Measurements from ENCODE around the gene MT1G. TPM values are rescaled to one million over a fixed set of nuclear protein-coding genes. Genes with fewer than 3 reads are reported as not detected.

MT1G gene
- total RNA-seq, 2 experiments from 2014 or later = 30.6 to 36.2 TPM

DNA sequence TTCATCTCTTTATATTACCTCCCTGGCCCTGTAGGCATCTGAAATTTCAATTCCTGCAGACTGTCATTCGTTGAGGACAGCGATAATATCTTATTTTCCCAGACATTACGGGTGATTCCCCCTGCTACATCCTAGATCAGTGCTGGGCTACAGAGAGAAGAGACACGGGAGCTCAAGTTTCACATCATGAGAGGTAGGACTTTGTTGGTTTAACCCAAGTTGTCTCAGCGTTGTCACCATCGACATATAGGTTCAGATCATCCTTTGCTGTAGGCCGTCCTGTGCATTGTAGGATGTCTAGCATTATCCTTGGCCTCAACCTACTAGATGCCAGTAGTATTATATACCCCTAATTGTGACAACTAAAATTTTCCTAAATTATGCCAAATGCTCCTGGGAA is 33.7 kb upstream of the MT1G start:
- Mint-ChIP-seq H3K27ac (peak overlapping the region; percentile 60), H3K36me3 (ENCODE audit: low read depth) (no peaks in the 10 kb centered on the region), H3K9me3 (ENCODE audit: insufficient read depth) (no peaks in the 10 kb centered on the region), H3K4me3 (no peak overlapping the region), H3K27me3 (ENCODE audit: low read depth) (no peaks in the 10 kb centered on the region), H3K4me1 (ENCODE audit: low read depth) (peaks cover 11% of the 10 kb centered on the region)
- ChIA-PET CTCF (interaction anchor here (0.6 to 5.9 kb wide), 68 partner anchors 8 to 274 kb away, joined by 3 to 143 read pairs (median 5); partner anchors contain the start of genes MT1A, MT1E, MT1G and MT1H), POLR2A (interaction anchor here (0.6 to 2.3 kb wide), 5 partner anchors 19 to 424 kb away, joined by 3 to 24 read pairs (median 3); partner anchors contain the start of gene MT1X)
- ATAC-seq (no peak), DNase-seq (no peak)

DNA sequence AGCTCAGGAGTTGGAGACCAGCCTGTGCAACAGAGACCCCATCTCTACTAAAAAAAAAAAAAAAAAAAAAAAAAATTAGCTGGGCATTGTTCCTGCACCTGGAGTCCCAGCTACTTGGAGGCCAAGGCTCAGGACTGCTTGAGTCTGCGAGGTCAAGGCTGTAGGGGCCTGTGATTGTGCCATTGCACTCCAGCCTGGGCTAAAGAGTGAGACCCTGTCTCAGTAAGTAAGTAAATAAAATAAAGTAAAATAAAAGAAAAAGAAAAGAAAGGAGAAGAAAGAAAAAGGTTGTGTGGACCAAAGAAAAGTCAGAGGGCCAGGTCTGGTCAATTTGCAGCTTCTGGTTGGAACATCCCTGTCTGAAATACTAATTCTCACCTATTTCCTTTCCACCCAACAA is 32.8 kb upstream of the MT1G start:
- Mint-ChIP-seq H3K27ac (no peak overlapping the region), H3K27me3 (ENCODE audit: low read depth) (no peaks in the 10 kb centered on the region), H3K4me3 (no peak overlapping the region), H3K9me3 (ENCODE audit: insufficient read depth) (no peaks in the 10 kb centered on the region), H3K4me1 (ENCODE audit: low read depth) (peaks cover 11% of the 10 kb centered on the region), H3K36me3 (ENCODE audit: low read depth) (no peaks in the 10 kb centered on the region)
- POLR2A ChIA-PET = interaction anchor here (0.7 to 2.3 kb wide), 2 partner anchors 12 to 18 kb away, joined by 3 to 24 read pairs; partner anchors contain the start of gene MT1X
- CTCF ChIA-PET = interaction anchor here (1.3 to 5.9 kb wide), 14 partner anchors 8 to 187 kb away, joined by 5 to 143 read pairs (median 16); partner anchors contain the start of genes MT1G, MT1H and MT1X
- DNase-seq (no peak), ATAC-seq (no peak)

DNA sequence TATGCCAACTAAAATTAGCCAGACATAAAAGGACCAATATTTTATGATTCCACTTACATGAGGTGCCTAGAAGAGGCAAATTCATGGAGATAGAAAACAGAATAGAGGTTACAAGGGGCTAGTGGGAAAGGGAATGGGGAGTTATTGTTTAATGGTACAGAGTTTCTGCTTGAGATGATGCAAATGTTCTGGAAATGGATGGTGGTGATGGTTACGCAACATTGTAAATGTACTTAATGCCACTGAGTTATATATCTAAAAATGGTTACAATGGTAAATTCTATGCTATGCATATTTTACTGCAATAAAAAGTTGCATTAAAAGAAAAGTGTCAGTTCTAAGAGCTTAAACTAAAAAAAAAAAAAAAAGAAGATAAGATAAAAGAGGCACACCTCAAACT is 32.3 kb upstream of the MT1G start:
- Mint-ChIP-seq H3K4me3 (no peak overlapping the region), H3K9me3 (ENCODE audit: insufficient read depth) (no peaks in the 10 kb centered on the region), H3K27ac (no peak overlapping the region), H3K4me1 (ENCODE audit: low read depth) (peaks cover 11% of the 10 kb centered on the region), H3K36me3 (ENCODE audit: low read depth) (no peaks in the 10 kb centered on the region), H3K27me3 (ENCODE audit: low read depth) (no peaks in the 10 kb centered on the region)
- ATAC-seq (no peak), DNase-seq (no peak)
- ChIA-PET CTCF (interaction anchor here (1.9 to 5.9 kb wide), 10 partner anchors 9 to 186 kb away, joined by 5 to 143 read pairs (median 23); partner anchors contain the start of genes MT1G and MT1H), POLR2A (interaction anchor here (0.7 kb wide), 1 partner anchor 12 kb away, joined by 3 read pairs; no protein-coding TSS in a partner anchor)

DNA sequence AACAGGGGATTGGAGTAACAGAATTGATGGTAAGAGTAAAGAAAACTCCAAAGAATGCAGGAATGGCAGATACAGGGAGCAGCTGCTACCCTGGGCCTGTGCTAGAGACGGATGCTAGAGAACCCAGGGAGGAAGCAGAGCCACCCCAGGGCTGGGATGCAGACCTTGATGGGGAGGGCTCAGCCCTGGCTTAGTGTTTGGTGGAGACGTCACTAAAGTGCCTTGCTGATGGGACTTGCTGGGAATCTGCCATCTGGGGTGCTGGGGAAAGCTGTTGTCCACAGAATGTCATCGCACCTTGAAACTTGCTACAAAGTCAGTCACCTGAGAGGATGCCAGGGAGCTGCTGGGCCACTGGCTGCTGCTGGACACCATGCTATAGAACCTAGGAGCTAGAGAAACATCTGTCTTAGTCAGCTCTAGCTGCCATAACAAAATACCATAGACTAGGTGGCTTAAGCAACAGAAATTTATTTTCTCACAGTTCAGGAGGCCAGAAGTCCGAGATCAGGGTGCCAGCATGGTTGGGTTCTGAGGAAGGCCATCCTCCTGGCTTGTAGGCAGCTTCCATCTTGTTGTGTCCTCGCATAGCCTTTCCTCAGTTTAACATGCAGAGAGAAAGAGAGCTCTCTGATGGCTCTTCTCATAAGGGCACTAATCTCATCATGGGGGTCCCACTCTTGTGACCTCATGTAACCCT is 29.7 kb upstream of the MT1G start:
- Mint-ChIP-seq H3K4me3 (no peak overlapping the region), H3K4me1 (ENCODE audit: low read depth) (peaks cover 11% of the 10 kb centered on the region), H3K27me3 (ENCODE audit: low read depth) (no peaks in the 10 kb centered on the region), H3K9me3 (ENCODE audit: insufficient read depth) (no peaks in the 10 kb centered on the region), H3K27ac (no peak overlapping the region), H3K36me3 (ENCODE audit: low read depth) (no peaks in the 10 kb centered on the region)
- ChIA-PET CTCF (interaction anchor here (1.0 to 2.2 kb wide), 3 partner anchors 24 to 121 kb away, joined by 6 to 8 read pairs (median 6); no protein-coding TSS in a partner anchor), POLR2A (interaction anchor here (2.1 kb wide), 1 partner anchor 15 kb away, joined by 9 read pairs; the partner anchor contains the start of gene MT1X)
- ATAC-seq (no peak), DNase-seq (no peak)

DNA sequence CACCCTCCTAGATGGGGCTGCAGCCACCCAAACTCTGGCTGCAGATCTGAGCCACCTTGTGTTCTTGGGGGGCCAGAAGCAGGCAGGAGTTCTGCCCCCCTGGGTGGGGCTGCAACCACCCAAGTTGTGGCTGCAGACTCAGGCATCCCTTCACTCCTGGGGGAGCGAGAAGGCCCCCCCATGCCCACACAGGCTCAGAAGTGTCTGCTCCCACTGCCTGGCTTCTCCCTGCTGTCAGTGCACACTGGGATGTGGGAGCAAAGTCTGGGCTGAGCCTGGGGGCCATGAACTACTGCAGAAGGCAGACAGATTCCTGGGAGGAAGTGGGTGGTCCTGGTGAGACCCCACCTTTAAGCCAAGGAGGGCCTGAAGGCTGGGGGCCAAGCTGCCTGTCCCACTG is 27.4 kb upstream of the MT1G start:
- H3K27ac Mint-ChIP-seq = no peak overlapping the region

DNA sequence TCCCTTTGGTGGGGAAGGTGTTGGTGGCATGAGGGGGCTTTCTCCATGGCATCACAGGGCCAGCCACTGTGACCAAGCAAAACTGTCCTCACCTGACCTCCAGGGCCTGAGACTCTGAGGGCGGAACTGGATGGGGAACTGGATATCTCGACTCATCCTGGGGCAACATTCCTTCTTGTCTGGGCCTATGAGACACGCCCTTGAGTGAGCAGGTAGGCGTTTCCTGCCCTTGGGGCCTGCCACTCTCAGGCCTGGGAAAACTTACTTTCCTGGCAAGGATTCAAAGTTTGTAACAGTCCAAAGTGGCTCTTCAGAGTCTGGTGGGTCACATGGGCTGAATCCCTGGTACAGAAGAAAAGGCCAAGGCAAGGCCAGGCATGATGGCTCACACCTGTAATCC is 24.0 kb upstream of the MT1G start:
- Mint-ChIP-seq H3K27ac (no peak overlapping the region), H3K27me3 (ENCODE audit: low read depth) (peaks cover 3% of the 10 kb centered on the region), H3K4me1 (ENCODE audit: low read depth) (no peaks in the 10 kb centered on the region), H3K9me3 (ENCODE audit: insufficient read depth) (no peaks in the 10 kb centered on the region), H3K4me3 (no peak overlapping the region), H3K36me3 (ENCODE audit: low read depth) (no peaks in the 10 kb centered on the region)
- no peak for DNase-seq
- ChIA-PET POLR2A (no interaction called here), CTCF (interaction anchor here (0.7 kb wide), 1 partner anchor 9 kb away, joined by 3 read pairs; no protein-coding TSS in a partner anchor)
- no peak for ATAC-seq

More for the DNA sequence above, 27.4 kb upstream of the MT1G start:
- no peak overlapping the region for H3K4me3 Mint-ChIP-seq
- no peaks in the 10 kb centered on the region for H3K4me1 Mint-ChIP-seq (ENCODE audit: low read depth)
- peaks cover 2% of the 10 kb centered on the region for H3K27me3 Mint-ChIP-seq (ENCODE audit: low read depth)
- ChIA-PET POLR2A (no interaction called here), CTCF (interaction anchor here (1.6 to 1.8 kb wide), 2 partner anchors 91 to 118 kb away, joined by 4 to 5 read pairs; no protein-coding TSS in a partner anchor)
- H3K36me3 Mint-ChIP-seq (ENCODE audit: low read depth) = no peaks in the 10 kb centered on the region
- H3K9me3 Mint-ChIP-seq (ENCODE audit: insufficient read depth) = no peaks in the 10 kb centered on the region
- no peak for DNase-seq
- no peak for ATAC-seq

DNA sequence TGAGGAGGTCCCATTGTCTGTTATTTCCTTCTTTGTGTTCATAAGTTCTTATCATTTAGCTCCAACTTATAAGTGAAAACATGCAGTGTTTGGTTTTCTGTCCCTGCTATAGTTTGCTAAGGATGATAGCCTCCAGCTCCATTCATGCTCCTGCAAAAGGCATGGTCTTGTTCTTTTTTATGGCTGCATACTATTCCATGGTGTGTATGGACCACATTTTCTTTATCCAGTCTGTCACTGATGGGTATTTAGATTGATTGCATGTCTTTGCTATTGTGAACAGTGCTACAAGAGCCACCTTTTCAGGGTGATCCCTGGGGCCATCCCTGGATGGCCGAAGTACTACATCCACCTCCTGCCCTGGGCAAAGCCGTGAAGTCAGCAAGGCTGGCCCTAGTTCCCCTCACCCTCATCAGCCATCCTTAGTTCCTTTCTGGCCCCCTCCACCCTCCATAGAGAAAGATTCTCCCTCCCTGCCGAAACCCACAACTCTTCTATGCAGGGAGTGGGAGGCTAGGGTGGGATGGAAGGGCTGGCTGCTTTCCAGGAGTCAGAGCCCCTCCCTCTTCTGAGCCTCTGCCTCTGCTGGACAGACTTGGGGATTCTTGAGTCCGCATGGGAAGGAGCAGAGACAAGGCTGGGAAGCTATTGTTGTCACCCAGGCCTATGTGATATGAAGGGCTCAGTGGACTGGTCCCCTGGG is 22.7 kb upstream of the MT1G start:
- no peaks in the 10 kb centered on the region for H3K9me3 Mint-ChIP-seq (ENCODE audit: insufficient read depth)
- peaks cover 2% of the 10 kb centered on the region for H3K4me1 Mint-ChIP-seq (ENCODE audit: low read depth)
- no peak overlapping the region for H3K4me3 Mint-ChIP-seq
- ChIA-PET CTCF (interaction anchor here (2.0 kb wide), 1 partner anchor 11 kb away, joined by 7 read pairs; no protein-coding TSS in a partner anchor), POLR2A (no interaction called here)
- DNase-seq (no peak), ATAC-seq (no peak)
- peaks cover 3% of the 10 kb centered on the region for H3K27me3 Mint-ChIP-seq (ENCODE audit: low read depth)
- peaks cover 4% of the 10 kb centered on the region for H3K36me3 Mint-ChIP-seq (ENCODE audit: low read depth)
- H3K27ac Mint-ChIP-seq = no peak overlapping the region

DNA sequence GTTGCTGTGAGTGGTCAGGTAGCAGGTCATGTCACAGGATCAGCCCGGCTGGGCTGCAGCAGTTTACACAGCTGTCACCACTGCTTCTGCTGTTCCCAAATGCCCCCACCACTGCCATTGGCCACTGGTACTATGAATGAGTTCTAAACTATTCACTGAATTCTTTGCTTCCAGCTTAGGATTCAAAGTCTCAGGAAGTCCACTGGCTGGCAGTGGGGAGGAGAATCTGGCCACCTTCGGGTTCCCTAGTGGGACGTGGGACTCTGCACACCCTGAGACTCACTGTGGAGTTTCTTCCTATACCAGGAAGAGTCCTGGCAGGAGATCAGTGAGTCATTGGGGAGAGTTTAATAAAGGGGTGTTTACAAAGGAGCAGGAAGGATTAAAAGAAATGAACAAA is 21.3 kb upstream of the MT1G start:
- H3K36me3 Mint-ChIP-seq (ENCODE audit: low read depth) = peaks cover 7% of the 10 kb centered on the region

DNA sequence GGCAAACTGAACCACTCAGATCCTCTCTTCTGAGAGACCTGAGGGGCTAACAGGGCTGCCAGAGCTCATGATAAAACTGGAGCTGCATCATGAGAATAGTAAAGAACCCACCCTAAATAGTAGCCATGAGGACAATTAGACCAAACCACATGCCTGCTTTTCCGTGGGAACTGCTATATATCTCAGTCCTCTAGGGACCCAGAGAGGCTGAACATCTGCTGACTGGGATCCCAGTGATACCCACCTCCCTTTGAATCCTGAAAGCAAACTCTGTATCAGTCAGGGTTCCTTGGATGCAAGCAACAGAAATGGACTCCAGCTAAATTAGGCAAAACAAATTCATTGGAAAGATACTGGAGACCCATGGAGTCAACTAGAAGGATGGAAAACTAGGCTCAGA is 20.9 kb upstream of the MT1G start:
- Mint-ChIP-seq H3K36me3 (ENCODE audit: low read depth) (peaks cover 9% of the 10 kb centered on the region), H3K9me3 (ENCODE audit: insufficient read depth) (no peaks in the 10 kb centered on the region), H3K27ac (no peak overlapping the region), H3K27me3 (ENCODE audit: low read depth) (peaks cover 3% of the 10 kb centered on the region), H3K4me1 (ENCODE audit: low read depth) (peaks cover 10% of the 10 kb centered on the region), H3K4me3 (no peak overlapping the region)
- DNase-seq = no peak
- ChIA-PET POLR2A (interaction anchor here (0.5 kb wide), 1 partner anchor 12 kb away, joined by 3 read pairs; no protein-coding TSS in a partner anchor), CTCF (interaction anchor here (1.1 kb wide), 1 partner anchor 13 kb away, joined by 3 read pairs; no protein-coding TSS in a partner anchor)
- no peak for ATAC-seq

More for the DNA sequence above, 21.3 kb upstream of the MT1G start:
- ATAC-seq = no peak
- Mint-ChIP-seq H3K9me3 (ENCODE audit: insufficient read depth) (no peaks in the 10 kb centered on the region), H3K4me3 (no peak overlapping the region), H3K4me1 (ENCODE audit: low read depth) (peaks cover 6% of the 10 kb centered on the region), H3K27me3 (ENCODE audit: low read depth) (peaks cover 3% of the 10 kb centered on the region), H3K27ac (no peak overlapping the region)
- POLR2A ChIA-PET = no interaction called here
- DNase-seq = no peak
- CTCF ChIA-PET = interaction anchor here (1.1 to 2.0 kb wide), 2 partner anchors 13 kb away, joined by 3 to 7 read pairs; no protein-coding TSS in a partner anchor

DNA sequence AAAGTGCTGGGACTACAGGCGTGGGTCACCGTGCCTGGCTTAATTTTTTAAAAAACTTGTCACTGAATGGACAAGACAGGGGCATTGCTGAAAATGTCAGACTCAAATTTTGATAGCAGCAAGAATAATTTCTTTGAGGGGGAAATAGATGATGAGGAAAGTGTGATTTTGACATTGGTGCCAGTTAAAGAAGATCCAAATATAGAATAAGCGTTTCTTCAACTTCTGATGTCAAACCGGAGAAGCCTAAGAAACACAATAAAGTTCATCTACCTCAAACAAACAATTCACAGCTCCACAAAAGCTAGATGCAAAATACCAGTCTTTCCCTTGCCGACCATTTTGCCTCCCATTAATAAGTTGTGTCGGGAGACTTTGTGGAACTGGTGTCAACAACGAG is 18.9 kb upstream of the MT1G start:
- DNase-seq (no peak), ATAC-seq (no peak)
- Mint-ChIP-seq H3K36me3 (ENCODE audit: low read depth) (peaks cover 9% of the 10 kb centered on the region), H3K4me3 (no peak overlapping the region), H3K9me3 (ENCODE audit: insufficient read depth) (no peaks in the 10 kb centered on the region), H3K4me1 (ENCODE audit: low read depth) (peaks cover 21% of the 10 kb centered on the region), H3K27me3 (ENCODE audit: low read depth) (peaks cover 3% of the 10 kb centered on the region), H3K27ac (no peak overlapping the region)
- ChIA-PET CTCF (interaction anchor here (2.7 kb wide), 1 partner anchor 15 kb away, joined by 12 read pairs; no protein-coding TSS in a partner anchor), POLR2A (interaction anchor here (0.6 kb wide), 1 partner anchor 115 kb away, joined by 3 read pairs; no protein-coding TSS in a partner anchor)

DNA sequence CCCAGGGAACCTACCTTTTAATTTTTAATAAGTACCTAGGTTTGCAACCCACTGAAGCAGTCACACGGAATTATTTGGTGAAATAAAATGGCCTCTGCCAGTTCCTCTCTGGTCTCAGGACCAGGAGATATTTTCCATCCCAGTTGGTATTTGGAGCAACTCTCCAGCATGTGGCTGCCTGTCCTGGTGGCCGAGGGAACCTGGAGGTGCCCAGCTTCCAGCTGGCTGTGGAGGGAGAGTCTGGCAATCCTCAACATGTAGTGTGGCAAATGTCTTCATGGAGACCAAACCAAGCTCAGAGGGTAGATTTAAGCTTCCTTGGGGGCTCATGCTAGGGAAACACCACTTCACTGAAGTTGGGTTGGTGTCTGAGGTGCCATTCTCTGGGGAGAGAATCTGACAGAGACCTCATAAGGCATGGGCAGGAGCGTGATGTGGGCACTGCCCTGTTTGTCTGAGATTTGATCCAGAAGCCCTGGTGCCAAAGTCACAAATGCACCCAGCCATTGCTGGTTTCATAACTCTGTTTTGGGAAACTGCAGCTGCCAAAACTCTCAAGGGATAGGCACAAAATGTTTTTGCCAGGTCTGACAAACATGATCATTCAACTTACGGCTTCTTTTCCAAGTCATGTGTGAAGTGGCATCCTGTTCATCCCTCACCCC is 17.2 kb upstream of the MT1G start:
- ATAC-seq (no peak), DNase-seq (no peak)
- Mint-ChIP-seq H3K27me3 (ENCODE audit: low read depth) (no peaks in the 10 kb centered on the region), H3K9me3 (ENCODE audit: insufficient read depth) (no peaks in the 10 kb centered on the region), H3K36me3 (ENCODE audit: low read depth) (peaks cover 9% of the 10 kb centered on the region), H3K4me3 (no peak overlapping the region), H3K27ac (no peak overlapping the region), H3K4me1 (ENCODE audit: low read depth) (peaks cover 33% of the 10 kb centered on the region)
- ChIA-PET POLR2A (interaction anchor here (0.9 kb wide), 1 partner anchor 100 kb away, joined by 4 read pairs; no protein-coding TSS in a partner anchor), CTCF (interaction anchor here (1.0 to 2.7 kb wide), 2 partner anchors 17 to 41 kb away, joined by 3 to 12 read pairs; no protein-coding TSS in a partner anchor)

Data from activated CD8-positive, alpha-beta T cell treated with anti-CD3 and anti-CD28 coated beads, Interleukin-2, amount 10 ng/mL, durations not matched to agents 7 days and 5 days (primary cell).